ENCODE results near the gene C1orf21.

The C1orf21 gene

DNA sequence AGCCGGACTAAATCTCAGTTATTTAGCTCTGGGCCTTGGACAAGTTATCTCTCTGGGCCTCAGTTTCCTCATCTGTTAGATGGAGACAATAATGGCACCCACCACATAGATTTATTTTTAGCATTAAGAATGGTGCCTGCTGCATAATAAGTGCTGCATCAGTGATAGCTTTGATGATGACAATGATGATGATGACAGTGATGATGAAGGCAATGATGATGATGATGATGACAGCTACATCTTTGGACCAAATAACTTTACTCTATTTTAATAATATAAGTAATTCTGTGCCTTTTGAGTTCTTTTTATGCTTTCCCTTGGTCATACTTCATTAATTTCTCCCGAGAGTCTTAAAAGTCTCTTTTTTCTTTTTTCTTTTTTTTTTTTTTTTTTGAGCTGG is 143.4 kb downstream of the C1orf21 start:
- H3K9ac ChIP-seq (ENCODE audit: low read length): no peak overlapping the region
- H3K14ac ChIP-seq (ENCODE audit: low read length): no peak overlapping the region
- H3K27ac ChIP-seq (ENCODE audit: low read depth, low read length): no peak overlapping the region
- H2AFZ ChIP-seq (ENCODE audit: insufficient read depth, low read length, poor library complexity): no peak overlapping the region
- H2BK5ac ChIP-seq (ENCODE audit: low read depth, low read length, poor library complexity): no peak overlapping the region
- peaks cover 2% of the 10 kb centered on the region for H3K79me2 ChIP-seq (ENCODE audit: control insufficient read depth, insufficient read depth, low read length, poor library complexity)
- H3K4ac ChIP-seq (ENCODE audit: low read depth, low read length): no peak overlapping the region
- H4K8ac ChIP-seq (ENCODE audit: low read depth, low read length): no peak overlapping the region
- H3K4me2 ChIP-seq (ENCODE audit: low read length): no peak overlapping the region
- no peaks in the 10 kb centered on the region for H3K79me1 ChIP-seq (ENCODE audit: low read length)
- no peak overlapping the region for H2BK12ac ChIP-seq (ENCODE audit: low read length)
- H3K18ac ChIP-seq (ENCODE audit: low read length): no peak overlapping the region
- no peak overlapping the region for H3K4me3 ChIP-seq (ENCODE audit: low read depth, low read length)
- H2AK5ac ChIP-seq (ENCODE audit: low read length): no peak overlapping the region
- WGBS (ENCODE audit: extremely low coverage, insufficient coverage, insufficient read length): no CpG with 5 or more reads among the region's 2 CpGs
- H3K27me3 ChIP-seq (ENCODE audit: insufficient read depth, low read length): no peaks in the 10 kb centered on the region
- H3K36me3 ChIP-seq (ENCODE audit: control insufficient read depth in 1 of 2, insufficient read depth in 2 of 2, low read length in 2 of 2): no peaks in the 10 kb centered on the region
- H2BK120ac ChIP-seq (ENCODE audit: insufficient read depth, low read length, poor library complexity): no peak overlapping the region
- H4K91ac ChIP-seq (ENCODE audit: low read depth, low read length): no peak overlapping the region
- H3K4me1 ChIP-seq (ENCODE audit: control insufficient read depth in 1 of 2, insufficient read depth in 2 of 2, low read length in 2 of 2): peaks cover 0 to 4% of the 10 kb centered on the region in 2 experiments
- DNase-seq: no peak
- no peaks in the 10 kb centered on the region for H3K9me3 ChIP-seq (ENCODE audit: insufficient read depth, low read depth, low read length)
- no peak overlapping the region for H4K12ac ChIP-seq (ENCODE audit: low read depth, low read length)
- H3K23ac ChIP-seq (ENCODE audit: low read length): no peak overlapping the region

- Histone ChIP-seq H3K9ac (ENCODE audit: low read length) (no peak overlapping the region), H3K4me2 (ENCODE audit: low read length) (no peak overlapping the region), H2BK120ac (ENCODE audit: insufficient read depth, low read length, poor library complexity) (no peak overlapping the region), H3K27me3 (ENCODE audit: insufficient read depth, low read length) (no peaks in the 10 kb centered on the region), H2AK5ac (ENCODE audit: low read length) (no peak overlapping the region), H3K4ac (ENCODE audit: low read depth, low read length) (no peak overlapping the region), H3K27ac (ENCODE audit: low read depth, low read length) (no peak overlapping the region), H2BK5ac (ENCODE audit: low read depth, low read length, poor library complexity) (no peak overlapping the region), H3K9me3 (ENCODE audit: insufficient read depth, low read depth, low read length) (no peaks in the 10 kb centered on the region), H3K79me2 (ENCODE audit: control insufficient read depth, insufficient read depth, low read length, poor library complexity) (peaks cover 2% of the 10 kb centered on the region), H3K36me3 (ENCODE audit: control insufficient read depth in 1 of 2, insufficient read depth in 2 of 2, low read length in 2 of 2) (no peaks in the 10 kb centered on the region), H3K4me1 (ENCODE audit: control insufficient read depth in 1 of 2, insufficient read depth in 2 of 2, low read length in 2 of 2) (peaks cover 0 to 4% of the 10 kb centered on the region in 2 experiments), H4K8ac (ENCODE audit: low read depth, low read length) (no peak overlapping the region), H3K79me1 (ENCODE audit: low read length) (no peaks in the 10 kb centered on the region), H2AFZ (ENCODE audit: insufficient read depth, low read length, poor library complexity) (no peak overlapping the region), H3K4me3 (ENCODE audit: low read depth, low read length) (no peak overlapping the region), H3K18ac (ENCODE audit: low read length) (no peak overlapping the region), H4K12ac (ENCODE audit: low read depth, low read length) (no peak overlapping the region), H3K23ac (ENCODE audit: low read length) (no peak overlapping the region), H3K14ac (ENCODE audit: low read length) (no peak overlapping the region), H2BK12ac (ENCODE audit: low read length) (no peak overlapping the region), H4K91ac (ENCODE audit: low read depth, low read length) (no peak overlapping the region)
- WGBS (ENCODE audit: extremely low coverage, insufficient coverage, insufficient read length): no CpG with 5 or more reads among the region's 1 CpG
- DNase-seq: no peak
Observed at GRCh38 chr1:184531296-184531695, 144.5 kb downstream of the C1orf21 start.

GRCh38 chr1:184532199-184532598 is 145.4 kb downstream of the C1orf21 start:
- Histone ChIP-seq H3K79me2 (ENCODE audit: control insufficient read depth, insufficient read depth, low read length, poor library complexity) (peaks cover 2% of the 10 kb centered on the region), H3K27ac (ENCODE audit: low read depth, low read length) (no peak overlapping the region), H3K4me1 (ENCODE audit: control insufficient read depth in 1 of 2, insufficient read depth in 2 of 2, low read length in 2 of 2) (peaks cover 0 to 4% of the 10 kb centered on the region in 2 experiments), H3K36me3 (ENCODE audit: control insufficient read depth in 1 of 2, insufficient read depth in 2 of 2, low read length in 2 of 2) (no peaks in the 10 kb centered on the region), H3K14ac (ENCODE audit: low read length) (no peak overlapping the region), H2BK120ac (ENCODE audit: insufficient read depth, low read length, poor library complexity) (no peak overlapping the region), H2BK5ac (ENCODE audit: low read depth, low read length, poor library complexity) (no peak overlapping the region), H3K27me3 (ENCODE audit: insufficient read depth, low read length) (no peaks in the 10 kb centered on the region), H3K23ac (ENCODE audit: low read length) (no peak overlapping the region), H4K8ac (ENCODE audit: low read depth, low read length) (no peak overlapping the region), H3K18ac (ENCODE audit: low read length) (no peak overlapping the region), H2AFZ (ENCODE audit: insufficient read depth, low read length, poor library complexity) (no peak overlapping the region), H4K12ac (ENCODE audit: low read depth, low read length) (no peak overlapping the region), H4K91ac (ENCODE audit: low read depth, low read length) (no peak overlapping the region), H3K9me3 (ENCODE audit: insufficient read depth, low read depth, low read length) (no peaks in the 10 kb centered on the region), H3K4me2 (ENCODE audit: low read length) (no peak overlapping the region), H2BK12ac (ENCODE audit: low read length) (no peak overlapping the region), H3K4me3 (ENCODE audit: low read depth, low read length) (no peak overlapping the region), H2AK5ac (ENCODE audit: low read length) (no peak overlapping the region), H3K4ac (ENCODE audit: low read depth, low read length) (no peak overlapping the region), H3K9ac (ENCODE audit: low read length) (no peak overlapping the region), H3K79me1 (ENCODE audit: low read length) (no peaks in the 10 kb centered on the region)
- DNase-seq: no peak
- no CpG with 5 or more reads among the region's 2 CpGs for WGBS (ENCODE audit: extremely low coverage, insufficient coverage, insufficient read length)

DNA sequence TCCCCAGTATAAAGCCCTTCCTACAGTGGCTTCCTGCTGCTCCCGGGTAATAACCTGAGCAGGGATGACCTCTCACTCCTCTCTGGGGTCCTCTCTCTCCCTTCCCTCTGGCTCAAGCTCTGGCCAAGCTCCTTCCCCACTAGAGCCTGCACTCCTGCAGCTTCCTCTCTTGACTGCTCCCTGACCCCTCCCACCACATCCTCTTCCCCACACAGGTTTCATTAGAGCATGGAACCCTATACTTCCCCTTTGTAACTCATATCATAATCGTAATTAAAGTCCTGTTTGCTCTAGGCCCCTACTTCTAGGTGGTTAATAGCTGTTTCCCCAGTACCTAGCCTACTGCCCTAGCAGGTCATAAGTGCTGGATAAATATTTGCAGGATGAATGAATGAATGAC is 146.2 kb downstream of the C1orf21 start:
- H2AFZ ChIP-seq (ENCODE audit: insufficient read depth, low read length, poor library complexity): no peak overlapping the region
- no CpG with 5 or more reads among the region's 2 CpGs for WGBS (ENCODE audit: extremely low coverage, insufficient coverage, insufficient read length)

More for the DNA sequence above, 146.2 kb downstream of the C1orf21 start:
- Histone ChIP-seq H3K14ac (ENCODE audit: low read length) (no peak overlapping the region), H4K91ac (ENCODE audit: low read depth, low read length) (no peak overlapping the region), H2BK12ac (ENCODE audit: low read length) (no peak overlapping the region), H4K8ac (ENCODE audit: low read depth, low read length) (no peak overlapping the region), H3K27ac (ENCODE audit: low read depth, low read length) (no peak overlapping the region), H3K4ac (ENCODE audit: low read depth, low read length) (no peak overlapping the region), H2BK5ac (ENCODE audit: low read depth, low read length, poor library complexity) (no peak overlapping the region), H3K4me2 (ENCODE audit: low read length) (no peak overlapping the region), H3K4me3 (ENCODE audit: low read depth, low read length) (no peak overlapping the region), H3K79me2 (ENCODE audit: control insufficient read depth, insufficient read depth, low read length, poor library complexity) (peaks cover 2% of the 10 kb centered on the region), H3K79me1 (ENCODE audit: low read length) (no peaks in the 10 kb centered on the region), H3K27me3 (ENCODE audit: insufficient read depth, low read length) (no peaks in the 10 kb centered on the region), H3K36me3 (ENCODE audit: control insufficient read depth in 1 of 2, insufficient read depth in 2 of 2, low read length in 2 of 2) (no peaks in the 10 kb centered on the region), H3K9me3 (ENCODE audit: insufficient read depth, low read depth, low read length) (no peaks in the 10 kb centered on the region), H4K12ac (ENCODE audit: low read depth, low read length) (no peak overlapping the region), H3K18ac (ENCODE audit: low read length) (no peak overlapping the region), H3K9ac (ENCODE audit: low read length) (no peak overlapping the region), H3K4me1 (ENCODE audit: control insufficient read depth in 1 of 2, insufficient read depth in 2 of 2, low read length in 2 of 2) (peaks cover 0 to 4% of the 10 kb centered on the region in 2 experiments), H2AK5ac (ENCODE audit: low read length) (no peak overlapping the region), H3K23ac (ENCODE audit: low read length) (no peak overlapping the region), H2BK120ac (ENCODE audit: insufficient read depth, low read length, poor library complexity) (no peak overlapping the region)
- DNase-seq: no peak

Data from trophoblast cell (in vitro differentiated cells and primary cell).